ENCODE data around the gene NKAIN1.

DNA sequence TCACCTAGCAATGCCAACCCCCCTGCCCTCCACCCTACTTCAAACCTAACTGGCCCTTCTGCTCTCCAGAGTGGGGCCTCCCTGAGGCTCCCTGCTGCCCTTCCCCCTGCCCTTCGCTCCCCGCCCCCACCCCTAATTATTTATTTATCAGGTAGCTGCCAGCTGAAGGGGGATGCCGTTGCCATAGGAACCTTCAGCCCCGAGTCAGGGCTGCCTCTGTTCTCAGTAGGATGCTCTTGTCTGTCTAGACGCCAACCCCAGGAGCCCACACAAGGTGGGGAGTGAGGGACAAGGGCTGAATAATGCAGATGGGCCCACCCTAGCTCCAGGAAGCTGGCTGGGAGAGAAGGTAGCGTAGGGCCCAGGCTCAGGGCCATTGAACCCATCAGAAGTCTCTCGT, 41.1 kb downstream of the NKAIN1 start:
- TF ChIP-seq, protein P1, sequence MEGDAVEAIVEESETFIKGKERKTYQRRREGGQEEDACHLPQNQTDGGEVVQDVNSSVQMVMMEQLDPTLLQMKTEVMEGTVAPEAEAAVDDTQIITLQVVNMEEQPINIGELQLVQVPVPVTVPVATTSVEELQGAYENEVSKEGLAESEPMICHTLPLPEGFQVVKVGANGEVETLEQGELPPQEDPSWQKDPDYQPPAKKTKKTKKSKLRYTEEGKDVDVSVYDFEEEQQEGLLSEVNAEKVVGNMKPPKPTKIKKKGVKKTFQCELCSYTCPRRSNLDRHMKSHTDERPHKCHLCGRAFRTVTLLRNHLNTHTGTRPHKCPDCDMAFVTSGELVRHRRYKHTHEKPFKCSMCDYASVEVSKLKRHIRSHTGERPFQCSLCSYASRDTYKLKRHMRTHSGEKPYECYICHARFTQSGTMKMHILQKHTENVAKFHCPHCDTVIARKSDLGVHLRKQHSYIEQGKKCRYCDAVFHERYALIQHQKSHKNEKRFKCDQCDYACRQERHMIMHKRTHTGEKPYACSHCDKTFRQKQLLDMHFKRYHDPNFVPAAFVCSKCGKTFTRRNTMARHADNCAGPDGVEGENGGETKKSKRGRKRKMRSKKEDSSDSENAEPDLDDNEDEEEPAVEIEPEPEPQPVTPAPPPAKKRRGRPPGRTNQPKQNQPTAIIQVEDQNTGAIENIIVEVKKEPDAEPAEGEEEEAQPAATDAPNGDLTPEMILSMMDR (IDR thresholded peaks at IDR 0.05): no peak
- TF ChIP-seq POLR2A (IDR thresholded peaks at IDR 0.05): no peak

Data from prostate gland (tissue), 2 donors.